Middle frontal gyrus (tissue), 1 donor: ENCODE data around the gene PHTF1.
"Not testable (repeated sequence)": the region's sequence is repeated elsewhere in the genome, so short reads cannot be mapped to it uniquely, and the experiment has no call there.

Source experiments
- DNase-seq: peaks from one replicate; pipeline ENCODE4 v3.0.0-alpha.2; 2015; ENCODE audit warnings: low spot score; ENCODE audit errors: extremely low spot score

PHTF1 gene

DNA sequence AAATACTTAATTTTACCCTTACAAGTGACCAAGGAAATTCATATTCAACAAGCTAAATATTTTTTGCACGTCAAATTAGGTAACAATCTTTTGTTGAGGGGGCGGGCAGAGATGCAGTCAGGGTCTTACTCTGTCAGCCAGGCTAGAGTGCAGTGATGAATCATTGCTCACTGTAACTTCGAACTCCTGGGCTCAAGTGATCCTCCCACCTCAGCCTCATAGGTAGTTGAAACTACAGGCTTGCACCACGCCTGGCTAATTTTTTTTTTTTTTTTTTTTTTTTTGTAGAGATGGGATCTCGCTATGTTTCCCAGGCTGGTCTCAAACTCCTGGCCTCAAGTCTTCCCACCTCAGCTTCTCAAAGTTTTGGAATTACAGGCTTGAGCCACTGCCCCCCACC is 26.5 kb downstream of the PHTF1 start:
- no peak for DNase-seq

DNA sequence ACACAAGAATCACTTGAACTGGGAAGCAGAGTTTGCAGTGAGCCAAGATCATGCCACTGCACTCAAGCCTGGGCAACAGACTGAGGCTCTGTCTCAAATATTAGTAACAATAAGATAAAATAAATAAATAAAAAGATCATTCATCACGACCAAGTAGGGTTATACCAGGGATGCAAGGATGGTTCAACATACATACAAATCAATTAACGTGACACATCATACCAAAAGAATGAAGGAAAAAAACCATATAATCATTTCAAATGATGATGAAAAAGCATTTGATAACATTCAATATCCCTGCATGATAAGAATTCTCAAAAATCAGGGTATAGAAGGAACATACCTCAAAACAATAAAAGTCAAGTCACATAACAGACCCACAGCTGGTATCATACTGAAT is 38.3 kb downstream of the PHTF1 start:
- no peak for DNase-seq

DNA sequence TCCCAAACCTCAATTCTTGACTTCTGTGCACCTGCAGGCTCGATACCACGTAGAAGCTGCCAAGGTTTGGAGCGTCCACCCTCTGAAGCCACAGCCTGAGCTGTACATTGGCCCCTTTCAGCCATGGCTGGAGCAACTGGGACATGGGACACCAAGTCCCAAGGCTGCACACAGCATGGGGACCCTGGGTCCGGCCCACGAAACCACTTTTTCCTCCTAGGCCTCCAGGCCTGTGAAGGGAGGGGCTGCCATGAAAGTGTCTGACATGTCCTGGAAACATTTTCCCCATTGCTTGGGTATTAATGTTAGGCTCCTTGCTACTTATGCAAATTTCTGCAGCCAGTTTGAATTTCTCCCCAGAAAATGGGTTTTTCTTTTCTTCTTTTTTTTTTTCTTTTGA is 40.7 kb downstream of the PHTF1 start:
- not testable (repeated sequence) for DNase-seq

DNA sequence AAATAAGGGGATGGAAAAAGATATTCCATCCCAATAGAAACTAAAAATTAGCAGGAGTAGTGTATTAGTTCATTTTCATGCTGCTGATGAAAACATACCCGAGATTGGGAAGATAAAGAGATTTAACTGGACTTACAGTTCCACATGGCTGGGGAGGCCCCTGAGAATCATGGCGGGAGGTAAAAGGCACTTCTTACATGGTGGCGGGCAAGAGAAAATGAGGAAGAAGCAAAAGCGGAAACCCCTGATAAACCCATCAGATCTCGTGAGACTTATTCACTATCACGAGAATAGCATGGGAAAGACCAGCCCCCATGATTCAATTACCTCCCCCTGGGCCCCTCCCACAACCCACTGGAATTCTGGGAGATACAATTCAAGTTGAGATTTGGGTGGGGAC is 41.8 kb downstream of the PHTF1 start:
- DNase-seq = not testable (repeated sequence)

DNA sequence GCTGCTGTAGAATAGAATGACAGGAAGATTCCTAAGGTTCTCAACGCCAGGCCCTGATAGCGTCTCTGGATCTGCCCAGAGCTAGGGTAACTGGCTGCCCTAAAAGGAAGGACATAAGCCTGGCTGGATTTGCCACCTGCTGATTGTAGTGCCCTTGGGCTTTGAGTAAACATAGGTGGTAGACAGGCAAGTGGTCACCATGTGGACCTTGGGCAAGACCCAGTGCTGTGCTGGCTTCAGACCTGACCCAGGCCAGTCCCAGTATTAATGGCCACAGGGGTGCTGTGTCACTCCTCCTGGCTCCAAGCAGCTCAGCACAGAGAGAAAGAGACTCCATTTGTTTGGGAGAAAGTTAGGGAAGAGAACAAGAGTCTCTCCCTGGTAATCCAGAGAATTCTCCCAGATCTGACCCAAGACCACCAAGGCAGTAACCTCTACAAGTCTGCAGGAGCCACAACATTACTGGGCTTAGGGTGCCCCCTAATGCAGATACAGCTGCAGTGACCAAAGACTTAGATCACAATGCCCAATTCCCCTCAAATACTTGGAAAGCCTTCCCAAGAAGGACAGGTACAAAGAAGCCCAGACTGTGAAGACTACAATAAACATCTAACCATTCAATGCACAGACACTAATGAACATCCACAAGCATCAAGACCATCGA is 44.5 kb downstream of the PHTF1 start:
- DNase-seq = no peak

DNA sequence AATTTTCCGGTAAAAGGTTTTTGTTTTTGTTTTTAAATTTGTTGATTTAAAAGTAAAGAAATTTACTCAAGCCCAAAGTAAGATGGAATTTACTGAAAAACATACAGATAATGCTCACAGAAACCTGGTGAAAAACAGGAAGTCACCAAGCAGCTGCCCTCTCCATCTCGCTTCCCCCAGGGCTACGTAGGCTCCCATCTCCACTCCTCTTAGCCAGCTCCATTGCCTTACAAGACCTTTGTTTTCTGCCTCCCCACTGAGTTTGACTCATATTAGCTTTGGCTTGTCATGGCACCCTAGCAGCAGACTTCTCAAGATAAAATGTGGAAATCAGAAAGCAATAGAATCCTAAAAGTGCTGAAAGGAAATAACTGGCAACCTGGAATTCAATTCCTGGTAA is 57.9 kb downstream of the PHTF1 start:
- no peak for DNase-seq

DNA sequence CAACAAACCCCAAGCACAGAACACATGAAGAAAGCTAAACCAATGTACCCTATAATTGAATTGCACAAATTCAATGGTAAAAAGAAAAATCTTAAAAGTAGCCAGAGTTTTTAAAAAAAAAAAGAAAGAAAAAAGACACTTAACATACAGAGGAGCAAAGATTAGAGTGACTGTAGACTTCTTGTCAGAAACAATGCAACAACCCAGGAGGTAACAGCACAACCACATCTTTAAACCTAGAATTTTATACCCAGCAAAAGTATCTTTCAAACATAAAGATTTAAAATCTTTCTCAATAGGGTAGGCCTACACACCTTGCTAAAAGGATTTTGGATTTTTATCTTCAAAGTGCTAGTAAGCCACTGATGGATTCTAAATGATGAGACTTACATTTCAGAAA is 64.4 kb downstream of the PHTF1 start:
- no peak for DNase-seq

DNA sequence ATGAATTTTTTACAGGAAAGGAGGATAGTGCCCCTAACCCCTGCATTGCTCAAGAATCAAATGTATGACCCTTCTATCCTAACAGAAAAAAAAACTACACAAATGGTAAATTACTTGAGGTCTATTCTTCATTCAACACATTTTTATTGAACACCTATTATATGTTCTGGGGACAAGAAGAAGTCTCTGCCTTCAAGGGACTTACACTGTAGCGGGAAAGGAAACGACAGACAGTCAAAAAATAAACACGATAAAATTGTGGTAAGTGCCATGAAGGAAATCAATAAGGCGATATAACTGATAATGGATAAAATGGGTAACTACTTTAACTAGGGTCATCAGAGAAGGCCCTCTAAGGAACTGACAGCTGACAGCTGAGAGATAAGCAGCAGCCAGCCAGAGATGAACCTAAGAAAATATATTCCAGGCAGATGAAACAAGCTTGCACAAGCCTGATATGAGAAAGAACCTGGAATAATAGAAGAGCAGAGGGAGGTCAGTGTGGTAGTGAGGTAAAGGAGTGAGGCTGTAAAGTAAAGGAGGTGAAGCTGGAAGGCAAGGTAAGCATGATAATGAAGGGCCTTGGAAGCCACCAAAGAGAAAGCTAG is 66.4 kb downstream of the PHTF1 start:
- DNase-seq = no peak

DNA sequence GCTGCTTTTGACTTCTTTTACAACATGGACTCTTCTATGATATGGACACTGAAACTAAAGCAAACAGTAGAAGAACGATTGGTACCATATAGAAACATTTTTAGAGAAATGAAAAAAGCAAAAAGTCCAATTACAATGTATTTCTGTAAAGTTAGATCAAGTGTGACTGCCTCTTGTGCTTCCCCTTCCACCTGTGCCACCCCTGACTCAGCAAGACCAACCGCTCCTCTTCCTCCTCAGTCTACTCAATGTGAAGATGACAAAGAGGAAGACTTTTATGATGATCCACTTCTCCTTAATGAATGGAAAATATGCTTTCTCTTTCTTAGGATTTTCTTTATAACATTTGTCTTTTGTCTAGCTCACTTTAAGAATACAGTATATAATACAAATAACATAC is 66.9 kb downstream of the PHTF1 start:
- no peak for DNase-seq

DNA sequence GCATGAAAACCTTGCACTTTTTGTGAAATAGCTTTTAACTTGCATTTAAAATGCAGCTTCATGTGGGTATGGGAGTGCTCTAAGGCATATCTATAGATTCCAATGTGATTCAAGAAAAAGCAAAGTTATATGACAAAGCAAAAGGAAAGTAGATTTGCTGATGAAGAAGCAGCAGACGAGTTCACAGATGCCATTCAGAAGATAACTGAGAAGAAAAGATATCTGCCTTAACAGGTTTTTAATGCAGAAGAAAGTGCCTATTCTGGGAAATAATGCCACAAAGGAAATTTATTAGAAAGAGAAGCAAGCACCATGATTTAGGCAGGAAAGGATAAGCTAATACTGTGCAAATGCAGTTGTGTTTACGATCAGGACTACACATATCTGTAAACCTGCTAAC is 68.1 kb downstream of the PHTF1 start:
- no peak for DNase-seq

DNA sequence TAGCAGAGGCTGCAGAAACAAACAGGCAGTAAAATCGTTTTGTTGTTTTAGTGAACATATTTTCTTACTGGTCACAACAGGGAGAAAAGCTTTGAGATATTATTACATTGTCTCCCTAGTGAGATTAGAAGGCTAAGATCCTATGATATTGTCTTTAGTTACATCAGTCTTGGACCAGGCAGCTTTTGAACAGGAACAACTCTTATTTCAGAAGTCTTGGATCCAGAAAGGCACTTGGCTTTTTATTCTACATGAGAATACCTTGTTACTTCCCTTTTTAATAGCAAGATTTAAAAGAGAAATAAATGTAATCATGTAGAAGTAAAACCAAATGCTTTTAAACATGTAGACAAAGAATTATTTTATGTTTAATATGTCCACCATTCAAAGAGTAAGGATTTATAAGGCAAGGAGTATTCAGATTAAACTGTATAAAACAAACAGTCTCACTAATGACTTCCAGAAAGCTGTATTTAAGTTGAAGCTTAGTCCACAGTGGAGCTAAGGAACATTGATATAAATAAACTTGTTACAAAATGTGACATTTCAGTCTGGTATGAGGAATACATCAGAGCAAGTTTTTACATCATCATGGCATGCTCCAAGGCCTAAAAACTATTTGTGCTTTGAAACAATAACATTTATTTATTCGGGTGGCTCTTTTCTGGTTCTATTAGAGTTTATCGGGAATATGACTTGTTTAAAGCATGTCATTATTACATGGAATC is 72.2 kb downstream of the PHTF1 start:
- no peak for DNase-seq

DNA sequence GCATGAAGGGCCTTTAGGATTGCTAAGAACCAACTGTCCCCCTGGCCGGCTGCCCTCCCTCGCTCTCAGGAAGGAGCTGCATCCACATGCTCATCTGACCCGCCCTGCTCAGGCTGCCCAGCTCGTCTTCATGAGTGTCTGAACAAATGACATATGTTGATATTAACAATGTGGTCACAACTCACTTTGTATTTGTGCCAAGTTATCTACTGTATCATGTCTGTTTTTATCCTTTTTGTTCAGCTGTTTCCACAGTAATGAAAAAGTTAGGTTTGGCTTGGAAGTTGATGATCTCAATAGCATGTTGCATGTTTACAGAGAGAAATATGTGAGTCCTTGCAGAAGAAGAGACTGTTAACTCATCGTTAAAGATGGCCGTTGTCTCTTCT is 75.1 kb downstream of the PHTF1 start:
- no peak for DNase-seq

DNA sequence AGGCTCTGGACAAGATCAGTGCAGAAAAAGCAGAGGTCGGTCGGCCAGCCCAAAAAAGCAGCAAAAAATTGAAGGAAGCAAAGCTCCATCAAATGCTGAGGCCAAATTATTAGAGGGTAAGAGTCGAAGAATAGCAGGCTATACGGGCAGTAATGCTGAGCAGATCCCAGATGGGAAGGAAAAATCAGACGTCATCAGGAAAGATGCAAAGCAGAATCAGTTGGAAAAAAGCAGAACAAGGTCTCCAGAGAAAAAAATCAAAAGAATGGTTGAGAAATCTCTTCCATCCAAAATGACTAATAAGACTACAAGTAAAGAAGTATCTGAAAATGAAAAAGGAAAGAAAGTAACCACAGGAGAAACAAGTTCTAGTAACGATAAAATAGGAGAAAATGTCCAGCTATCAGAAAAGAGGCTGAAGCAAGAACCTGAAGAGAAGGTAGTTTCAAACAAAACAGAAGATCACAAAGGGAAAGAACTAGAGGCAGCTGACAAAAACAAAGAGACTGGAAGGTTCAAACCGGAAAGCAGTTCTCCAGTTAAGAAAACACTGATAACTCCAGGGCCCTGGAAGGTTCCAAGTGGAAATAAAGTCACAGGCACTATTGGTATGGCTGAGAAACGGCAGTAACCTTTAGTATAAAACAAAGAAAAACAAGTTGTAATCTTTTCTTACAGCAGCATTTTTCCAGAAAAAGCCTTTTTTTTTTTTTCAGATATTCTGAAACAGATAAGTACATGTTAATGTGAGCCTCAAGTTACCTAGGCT is 75.7 kb downstream of the PHTF1 start:
- DNase-seq = no peak

DNA sequence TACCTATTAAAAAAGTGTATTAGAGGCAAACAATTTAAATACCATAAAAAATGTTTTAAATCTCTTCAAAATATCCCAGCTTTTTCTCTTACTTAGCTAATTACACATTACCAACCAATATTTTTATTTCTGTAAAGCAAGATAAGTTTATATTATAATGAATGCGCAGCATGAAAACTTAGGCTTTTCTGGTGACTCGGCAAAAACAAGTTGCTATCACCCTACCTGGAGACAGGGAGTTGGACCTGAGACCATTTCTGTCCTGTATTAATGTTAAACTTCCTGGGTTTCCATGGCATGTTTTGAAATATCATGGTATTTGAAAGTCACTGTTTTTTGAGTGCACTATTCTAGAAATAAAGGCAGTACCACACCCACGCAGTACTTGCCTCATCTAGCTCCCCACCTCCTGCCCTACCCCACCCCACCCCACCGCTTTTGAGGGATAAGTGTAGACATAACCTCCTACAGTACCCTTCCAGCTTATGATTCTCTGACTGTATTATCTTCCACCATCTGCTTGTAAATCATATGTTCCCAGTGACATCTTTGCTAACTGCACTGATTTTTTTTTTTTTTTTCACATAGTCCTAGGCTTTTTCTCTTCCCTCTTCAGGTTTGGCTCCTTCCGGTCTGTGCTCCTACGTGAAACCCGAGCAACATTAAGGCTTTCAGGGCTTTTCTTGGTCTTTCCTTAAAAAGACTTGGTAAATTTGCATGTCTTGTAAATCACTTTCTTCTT is 77.5 kb downstream of the PHTF1 start:
- no peak for DNase-seq

DNA sequence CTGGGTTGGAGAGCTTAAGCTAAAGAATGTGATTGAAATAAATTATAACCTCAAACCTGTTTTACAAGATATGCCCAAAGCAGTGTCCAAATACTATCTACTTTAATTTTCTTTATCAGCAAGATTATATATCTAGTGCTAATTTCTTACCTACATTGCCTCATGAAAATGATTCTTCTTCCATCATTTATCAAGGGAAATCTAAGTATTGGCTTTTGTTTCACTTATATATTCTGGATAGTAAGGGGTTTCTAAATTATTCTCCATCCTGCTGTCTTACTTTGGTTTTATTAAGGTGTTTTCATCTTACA is 81.2 kb downstream of the PHTF1 start:
- DNase-seq = no peak

DNA sequence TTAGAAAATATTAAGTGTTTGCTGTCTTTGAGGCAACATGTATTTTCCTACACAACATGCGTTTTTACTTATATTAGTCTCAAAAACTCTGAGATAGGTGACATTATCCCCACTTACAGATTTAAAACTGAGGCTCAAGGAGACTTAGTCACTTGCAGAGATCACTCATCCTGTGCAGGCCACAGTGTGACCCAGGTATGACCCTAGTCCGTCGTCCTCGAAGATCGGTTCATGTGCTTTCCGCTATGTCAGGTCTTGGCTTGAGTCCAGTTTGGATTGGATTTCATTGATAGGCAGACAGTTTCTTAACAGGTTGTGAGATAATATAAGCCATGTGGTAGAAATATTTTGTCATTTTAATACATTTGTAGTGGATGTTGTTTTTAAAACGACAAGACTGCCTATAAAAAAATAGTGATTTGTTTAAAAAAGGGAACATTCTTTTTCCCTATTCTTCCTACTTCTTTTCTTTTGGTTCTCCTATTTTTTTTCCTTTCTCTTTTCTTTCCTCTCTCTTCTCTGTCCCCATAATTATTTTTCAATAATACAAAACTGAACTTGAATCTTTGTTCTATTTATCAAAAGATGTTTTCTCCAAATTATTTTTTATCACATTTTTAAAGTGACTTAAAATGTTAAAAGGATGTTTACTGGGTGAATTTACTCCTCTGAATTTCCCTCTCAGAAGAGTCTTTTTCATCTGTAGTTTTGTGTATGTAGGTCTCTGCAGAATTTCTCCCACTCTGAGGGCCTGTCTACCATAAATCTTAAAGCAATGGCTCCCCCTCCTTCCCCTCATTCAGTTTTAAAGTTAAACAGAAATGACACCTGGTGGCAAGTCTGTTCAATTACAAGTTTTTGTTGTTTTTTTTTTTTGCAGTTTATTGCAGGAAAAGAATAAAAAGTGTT is 81.8 kb downstream of the PHTF1 start:
- no peak for DNase-seq

DNA sequence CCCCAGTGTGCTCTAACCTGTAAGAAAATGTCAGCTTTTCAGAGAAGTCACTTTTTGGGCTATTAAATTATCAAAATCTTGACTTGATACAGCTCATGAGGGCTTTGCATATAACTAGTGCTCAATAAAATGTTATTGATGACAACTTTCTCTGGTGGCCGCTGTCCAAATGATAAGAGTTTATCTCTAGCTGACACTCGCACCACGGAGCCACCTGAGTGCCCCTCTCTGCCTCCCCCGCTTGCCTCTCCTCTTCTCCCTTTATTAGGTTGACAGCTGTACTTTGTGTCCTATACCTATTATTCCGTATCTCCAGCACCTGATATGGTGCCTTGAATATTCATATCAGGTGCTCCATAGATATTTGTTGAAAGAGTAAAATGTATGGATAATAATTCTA is 82.8 kb downstream of the PHTF1 start:
- DNase-seq = no peak

DNA sequence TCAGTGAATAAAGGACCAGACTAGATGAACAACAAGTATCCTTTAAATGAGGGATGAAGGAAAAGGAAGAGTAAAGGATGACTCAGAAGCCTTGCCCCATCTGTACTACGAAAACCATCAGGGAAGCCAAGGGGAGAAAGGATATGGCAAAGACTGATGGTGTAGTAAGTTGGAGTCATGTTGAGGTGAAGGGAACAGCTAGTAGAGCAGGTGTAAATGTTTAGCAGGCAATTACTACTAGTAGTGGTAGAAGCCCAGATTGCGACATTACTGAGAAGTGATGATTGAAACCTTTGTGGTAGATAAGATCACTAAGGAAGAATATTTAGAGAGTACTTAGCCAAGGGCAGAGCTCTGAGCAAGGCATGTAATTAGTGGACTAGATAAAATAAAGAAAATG is 84.0 kb downstream of the PHTF1 start:
- DNase-seq = no peak

DNA sequence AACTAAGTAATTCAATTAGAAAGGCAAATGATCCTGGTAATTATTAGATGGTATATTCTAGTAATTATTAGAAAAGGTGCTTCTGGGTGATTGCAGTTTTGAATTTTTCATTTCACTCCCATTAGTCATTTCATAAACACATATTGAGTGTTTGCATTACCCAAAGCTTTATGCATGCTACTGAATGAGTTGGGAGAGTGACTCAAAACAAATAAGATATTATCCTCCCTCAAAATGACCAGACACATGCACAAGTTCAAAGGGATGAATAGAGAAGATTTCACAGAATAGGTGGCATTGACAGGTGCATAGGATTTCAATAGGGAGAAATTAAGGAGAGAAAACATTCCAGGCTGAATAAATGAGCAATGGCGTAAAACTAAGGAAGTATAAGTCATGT is 84.7 kb downstream of the PHTF1 start:
- DNase-seq = no peak

DNA sequence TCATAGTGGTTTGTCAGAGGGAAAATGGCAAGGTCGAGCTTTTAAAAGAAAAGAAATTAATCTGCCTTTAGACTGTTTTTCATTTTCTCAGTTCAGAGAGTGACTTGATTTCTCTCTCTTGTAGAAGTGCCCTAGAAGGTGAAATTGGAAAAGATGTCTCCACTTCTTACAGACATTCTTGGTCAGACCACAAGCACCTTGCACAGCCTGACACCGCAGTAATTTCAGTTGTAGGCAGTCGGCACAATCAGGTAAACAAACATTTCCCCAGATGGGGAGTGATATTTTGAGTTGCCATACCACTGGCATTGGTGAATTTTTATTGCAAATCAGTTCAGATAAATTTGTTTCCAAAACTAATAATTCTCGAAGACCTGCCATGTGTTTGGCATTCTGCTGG is 86.8 kb downstream of the PHTF1 start:
- DNase-seq = no peak

DNA sequence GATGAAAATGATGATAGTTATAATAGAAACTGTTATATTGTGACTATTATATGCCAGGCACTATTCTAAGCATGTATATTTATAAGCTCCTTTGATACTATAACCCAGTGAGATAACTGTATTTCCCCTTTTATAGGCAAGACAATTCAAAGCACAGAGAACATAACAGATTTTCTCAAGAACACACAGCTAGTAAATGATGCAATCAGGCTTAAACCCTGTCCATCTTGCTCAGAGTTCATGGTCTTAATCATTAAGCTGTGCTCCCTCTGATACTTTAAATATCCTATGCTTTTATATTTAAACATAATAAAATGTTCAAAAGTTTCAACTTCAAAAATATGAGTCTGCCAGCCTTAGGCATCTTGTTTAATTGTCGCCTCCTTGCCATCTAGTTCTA is 88.6 kb downstream of the PHTF1 start:
- DNase-seq = no peak
